NCI-H2171 treated with DMSO at 0.1 percent for 48 hours (cell line): ENCODE results near the gene NPY5R.

Source experiments
- DNase-seq: peaks from one replicate; lab custom pipeline; 2025; lab: John Stamatoyannopoulos, UW

NPY5R gene

GRCh38 chr4:163384926-163385325, 41.2 kb downstream of the NPY5R start:
- DNase-seq: no peak

GRCh38 chr4:163385466-163385865, 41.8 kb downstream of the NPY5R start:
- DNase-seq: no peak

DNA sequence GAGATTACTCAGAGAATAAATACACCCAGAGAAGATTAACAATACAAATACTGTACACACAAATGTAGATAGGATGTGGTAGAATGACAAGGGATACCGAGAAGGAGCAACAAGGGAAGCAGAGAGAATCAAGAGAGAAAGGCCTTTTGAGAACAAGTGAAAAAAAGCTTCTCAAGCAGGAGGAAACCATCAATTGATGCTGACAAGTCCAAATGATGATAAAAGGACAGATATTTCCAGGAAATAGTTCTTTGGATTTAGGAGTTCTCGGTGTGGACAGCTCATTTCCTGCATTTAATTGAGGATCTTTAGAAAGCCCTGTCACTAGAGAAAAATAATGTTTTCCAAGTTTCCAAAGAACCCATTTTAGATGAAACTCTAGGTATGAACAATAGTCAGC, 48.1 kb downstream of the NPY5R start:
- DNase-seq: no peak

GRCh38 chr4:163392328-163392727, 48.6 kb downstream of the NPY5R start:
- no peak for DNase-seq

DNA sequence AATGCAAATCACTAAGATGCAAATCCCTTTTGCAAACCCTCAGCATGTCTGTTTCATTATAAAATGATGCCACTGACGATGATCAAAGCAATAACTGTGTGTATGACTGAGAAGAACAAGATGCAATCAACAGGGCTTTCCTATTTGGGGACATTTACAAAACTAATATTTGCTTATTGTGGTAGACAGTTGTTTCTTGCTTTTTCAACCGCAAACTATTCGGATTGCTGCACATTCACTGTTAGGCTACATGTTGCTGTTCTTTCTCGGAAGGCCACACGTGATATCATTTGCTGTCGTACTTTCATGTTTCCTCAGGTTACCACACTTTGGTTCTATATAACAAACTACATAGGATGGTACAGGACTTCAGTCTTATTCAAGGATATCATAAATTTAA, 49.8 kb downstream of the NPY5R start:
- DNase-seq: no peak

DNA sequence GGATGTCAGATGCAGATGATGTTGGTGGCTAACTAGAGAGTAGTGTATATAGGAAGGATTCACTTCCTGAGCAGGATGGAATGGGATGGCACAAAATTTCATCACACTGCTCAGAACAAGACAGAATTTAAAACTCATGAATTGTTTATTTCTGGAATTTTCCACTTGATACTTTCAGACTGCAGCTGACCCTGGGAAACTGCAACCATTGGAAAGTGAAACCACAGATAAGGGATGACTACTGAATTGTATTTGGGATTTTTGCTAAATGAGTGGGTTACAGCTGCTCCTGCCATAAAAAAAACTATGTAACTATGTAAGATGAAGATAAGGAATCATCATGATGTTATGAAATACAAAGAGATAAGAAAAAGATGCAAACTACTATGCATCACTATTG, 51.4 kb downstream of the NPY5R start:
- DNase-seq: no peak

- DNase-seq: no peak
Observed at GRCh38 chr4:163395758-163396157, 52.1 kb downstream of the NPY5R start.

GRCh38 chr4:163398238-163398637, 54.5 kb downstream of the NPY5R start:
- no peak for DNase-seq

- no peak for DNase-seq
Observed at GRCh38 chr4:163400911-163401310, 57.2 kb downstream of the NPY5R start.
